HG02642 (cell line): Measurements from ENCODE around the gene CACNB2.
"Not testable (repeated sequence)": the region's sequence is repeated elsewhere in the genome, so short reads cannot be mapped to it uniquely, and the experiment has no call there.

Source experiments
- ATAC-seq: cut with Tn5 transposase; IDR thresholded peaks from one replicate; pipeline ENCODE4 v1.9.1; 2021; ENCODE audit warnings: mild to moderate bottlenecking; ENCODE audit not compliant: unreplicated experiment, poor library complexity

Gene CACNB2

DNA sequence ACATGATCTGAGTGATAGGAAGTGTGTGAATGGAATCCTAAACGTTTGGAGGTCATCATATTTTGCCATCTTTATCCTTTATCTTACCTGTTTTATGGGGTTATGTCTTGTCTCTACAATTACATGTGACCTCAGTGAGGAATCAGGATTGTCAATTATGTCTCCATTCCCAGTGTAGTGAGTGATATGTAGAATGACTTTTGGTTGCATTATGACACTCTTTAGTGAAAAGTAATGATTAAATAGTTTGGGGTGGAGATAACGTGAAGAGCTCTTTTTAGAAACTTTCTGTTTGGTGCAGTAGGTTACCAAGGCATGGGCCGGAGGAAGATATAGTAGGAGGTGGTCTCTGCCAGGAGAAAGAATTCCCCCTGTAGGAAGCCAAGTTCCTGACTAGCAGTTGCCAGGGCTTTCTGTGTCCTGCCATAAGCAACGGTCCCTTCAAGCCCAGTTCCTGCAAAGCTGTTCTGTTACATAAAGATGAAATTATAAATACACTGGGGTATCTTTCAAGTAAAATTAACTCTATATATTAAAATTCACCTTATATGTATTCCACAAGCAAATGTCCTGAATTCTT, 282.9 kb downstream of the CACNB2 start:
- no peak for ATAC-seq

DNA sequence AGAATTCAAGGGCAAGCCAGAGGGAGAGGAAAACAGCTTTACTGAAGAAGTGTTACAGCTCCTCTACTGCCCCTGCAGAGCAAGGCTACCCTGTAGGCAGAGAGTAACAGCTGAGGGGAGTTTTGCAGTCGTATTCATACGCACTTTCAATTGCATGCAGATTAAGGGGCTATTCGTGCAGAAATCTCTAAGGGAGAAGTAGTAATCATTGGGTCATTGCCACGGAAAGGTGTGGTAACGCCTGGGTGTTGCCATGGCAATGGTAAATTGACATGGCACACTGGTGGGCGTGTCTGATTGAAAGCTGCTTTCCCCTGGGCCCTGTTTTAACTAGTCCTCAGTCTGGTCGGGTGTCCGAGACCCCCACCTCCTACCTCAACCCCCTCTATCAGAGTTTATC, 284.0 kb downstream of the CACNB2 start:
- no peak for ATAC-seq

DNA sequence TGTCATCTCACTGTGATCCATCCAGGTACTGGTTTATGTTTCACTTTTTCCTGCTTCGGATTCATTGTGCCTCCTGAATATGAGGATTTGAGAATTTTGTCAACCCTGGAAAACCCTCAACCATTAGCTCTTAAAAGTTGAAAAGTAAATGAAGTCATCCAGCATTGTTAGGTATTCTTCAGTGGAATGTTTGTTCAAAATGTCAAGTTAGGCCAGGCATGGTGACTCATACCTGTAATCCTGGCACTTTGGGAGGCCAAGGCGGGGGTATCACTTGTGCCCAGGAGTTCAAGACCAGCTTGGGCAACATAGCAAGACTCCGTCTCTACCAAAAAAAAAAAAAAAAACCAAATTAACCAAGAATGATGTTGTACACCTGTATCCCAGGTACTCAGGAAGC, 289.1 kb downstream of the CACNB2 start:
- ATAC-seq, result no peak

GRCh38 chr10:18436902-18437301, 296.7 kb downstream of the CACNB2 start:
- no peak for ATAC-seq

DNA sequence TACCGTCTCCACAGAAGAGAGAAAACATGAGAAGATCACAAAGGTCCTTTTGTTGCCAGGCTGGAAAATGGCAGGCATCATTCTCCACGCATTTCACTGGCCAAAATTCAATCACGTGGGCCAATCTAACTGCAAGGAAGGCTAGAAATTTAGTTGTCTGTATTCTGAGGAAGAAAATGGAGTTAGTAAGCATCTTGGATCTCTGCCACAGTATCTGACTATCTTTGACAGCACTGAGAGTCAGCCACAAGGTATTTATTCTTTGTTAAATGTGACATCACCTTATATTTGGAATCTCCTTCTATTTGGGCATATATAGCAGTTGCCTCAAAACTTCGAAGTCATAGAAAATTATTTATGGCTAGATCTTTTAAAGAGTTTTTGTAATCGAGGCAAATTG, 297.3 kb downstream of the CACNB2 start:
- ATAC-seq, result no peak

GRCh38 chr10:18438361-18439126, 298.3 kb downstream of the CACNB2 start:
- ATAC-seq, result no peak

- ATAC-seq, result no peak
Measured at GRCh38 chr10:18439601-18440000, 299.4 kb downstream of the CACNB2 start.

- ATAC-seq, result not testable (repeated sequence)
Measured at GRCh38 chr10:18445635-18446034, 305.4 kb downstream of the CACNB2 start.

DNA sequence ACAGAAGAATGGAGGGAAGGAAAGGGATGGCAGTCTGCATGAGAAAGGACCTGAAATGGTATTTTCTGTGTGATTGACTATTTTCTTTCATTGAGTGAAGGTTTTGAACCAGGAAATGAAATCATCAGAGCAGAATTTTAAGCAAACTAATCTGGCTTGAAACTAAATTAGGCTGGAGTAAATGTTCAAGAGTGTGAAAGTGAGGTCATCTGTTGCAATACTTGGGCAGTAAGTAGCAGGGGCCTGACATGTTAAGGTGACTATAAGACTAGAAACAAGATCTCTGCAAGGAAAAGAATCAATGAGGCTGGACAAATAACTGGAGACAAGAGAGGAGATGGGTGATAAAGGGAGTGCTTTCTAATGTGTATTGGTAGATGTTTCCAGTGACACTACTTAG, 306.0 kb downstream of the CACNB2 start:
- ATAC-seq, result no peak

DNA sequence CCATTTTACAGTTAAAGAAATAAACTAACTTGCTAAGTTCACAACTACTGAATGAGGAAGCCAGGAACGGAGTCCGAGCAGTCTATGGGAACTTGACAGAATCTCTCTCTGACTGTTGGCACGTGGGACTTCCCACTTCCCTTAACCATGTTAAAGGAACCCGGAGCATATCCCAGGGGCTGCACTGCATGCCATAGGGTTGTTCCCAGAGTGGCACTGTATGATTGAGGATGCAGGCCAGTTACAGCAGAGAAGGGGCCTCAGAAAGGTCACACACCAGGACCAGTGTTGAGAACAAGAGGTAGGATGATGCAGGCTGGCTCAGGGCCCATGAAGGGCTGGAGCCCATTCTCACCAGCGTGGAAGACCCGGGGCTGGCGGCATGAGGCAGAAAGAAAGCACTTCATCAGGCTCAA, 309.4 kb downstream of the CACNB2 start:
- ATAC-seq, result peak; percentile 44

DNA sequence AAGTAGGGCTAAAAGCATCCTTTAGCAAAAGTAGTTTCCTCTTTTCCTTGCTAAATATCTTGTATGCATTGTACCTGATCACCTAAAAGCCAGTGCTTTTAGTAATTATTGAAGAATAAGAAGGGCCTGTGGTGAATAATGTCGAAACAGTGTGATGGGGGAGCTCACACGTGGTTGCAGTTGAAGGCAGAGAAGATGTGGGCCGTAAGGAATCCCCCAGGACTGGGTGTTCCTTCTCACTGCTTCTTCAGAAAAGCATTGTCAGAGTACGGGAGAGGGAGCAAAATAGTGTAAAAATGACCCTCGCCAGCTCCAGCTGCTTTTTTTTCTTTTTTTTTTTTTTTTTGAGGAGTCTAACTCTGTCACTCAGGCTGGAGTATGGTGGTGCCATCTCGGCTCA, 310.1 kb downstream of the CACNB2 start:
- peak; percentile 50 for ATAC-seq

GRCh38 chr10:18455086-18455884, 315.1 kb downstream of the CACNB2 start:
- no peak for ATAC-seq

GRCh38 chr10:18456984-18457383, 316.8 kb downstream of the CACNB2 start:
- peak; percentile 99 for ATAC-seq

DNA sequence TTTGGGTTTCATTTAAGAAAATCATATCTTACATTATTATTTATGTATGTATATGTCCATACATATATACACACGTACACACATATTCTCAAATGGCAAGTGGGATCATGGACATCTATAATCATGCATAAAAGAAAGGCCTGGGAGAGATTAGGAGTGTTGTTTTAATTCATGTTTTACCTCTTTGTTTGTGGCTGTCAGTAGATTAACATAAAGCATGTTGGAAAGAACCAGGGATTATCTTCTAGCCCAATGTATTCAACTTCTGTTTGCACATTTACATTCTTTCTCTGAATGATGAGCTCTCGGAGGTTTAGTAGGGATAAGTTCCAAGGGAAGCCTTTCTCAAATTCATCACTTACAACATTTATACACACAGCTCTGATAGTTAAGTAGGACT, 319.8 kb downstream of the CACNB2 start:
- no peak for ATAC-seq

GRCh38 chr10:18463673-18464211, 323.5 kb downstream of the CACNB2 start:
- no peak for ATAC-seq

- no peak for ATAC-seq
Measured at GRCh38 chr10:18469125-18469524, 328.9 kb downstream of the CACNB2 start.

- ATAC-seq, result no peak
Measured at GRCh38 chr10:18472977-18473376, 332.8 kb downstream of the CACNB2 start.

GRCh38 chr10:18473424-18474117, 333.3 kb downstream of the CACNB2 start:
- no peak for ATAC-seq

- ATAC-seq, result no peak
Measured at GRCh38 chr10:18474118-18474455, 333.9 kb downstream of the CACNB2 start.

GRCh38 chr10:18476076-18476647, 335.9 kb downstream of the CACNB2 start:
- no peak for ATAC-seq
